ENCODE data around the gene ARHGAP40. TPM values are rescaled to one million over a fixed set of nuclear protein-coding genes. Genes with fewer than 3 reads are reported as not detected.

ARHGAP40 gene
- total and polyA plus RNA-seq, 2 of the 13 experiments (the other 11 are each of a cell fraction or from before 2014, with no cell fraction given), result 0.75 to 2.1 TPM

DNA sequence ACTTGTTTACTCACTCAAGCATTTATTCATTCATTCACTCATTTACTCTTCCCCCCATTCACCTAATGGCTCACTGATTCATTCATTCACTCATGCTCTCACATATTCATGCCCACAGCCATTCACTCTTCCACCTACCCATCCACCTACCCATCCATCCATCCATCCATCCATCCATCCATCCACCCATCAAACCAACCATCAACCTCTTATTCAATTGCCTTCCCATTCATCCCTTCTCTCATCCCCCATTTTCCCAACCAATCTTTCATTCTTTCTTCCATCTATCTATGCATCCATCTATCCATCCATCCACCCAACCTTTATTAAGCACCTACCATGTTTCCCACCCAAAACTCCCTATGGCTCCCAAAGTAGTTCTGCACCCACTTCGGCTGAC, 1.6 kb upstream of the ARHGAP40 start (continued):
- TF ChIP-seq, protein P1, sequence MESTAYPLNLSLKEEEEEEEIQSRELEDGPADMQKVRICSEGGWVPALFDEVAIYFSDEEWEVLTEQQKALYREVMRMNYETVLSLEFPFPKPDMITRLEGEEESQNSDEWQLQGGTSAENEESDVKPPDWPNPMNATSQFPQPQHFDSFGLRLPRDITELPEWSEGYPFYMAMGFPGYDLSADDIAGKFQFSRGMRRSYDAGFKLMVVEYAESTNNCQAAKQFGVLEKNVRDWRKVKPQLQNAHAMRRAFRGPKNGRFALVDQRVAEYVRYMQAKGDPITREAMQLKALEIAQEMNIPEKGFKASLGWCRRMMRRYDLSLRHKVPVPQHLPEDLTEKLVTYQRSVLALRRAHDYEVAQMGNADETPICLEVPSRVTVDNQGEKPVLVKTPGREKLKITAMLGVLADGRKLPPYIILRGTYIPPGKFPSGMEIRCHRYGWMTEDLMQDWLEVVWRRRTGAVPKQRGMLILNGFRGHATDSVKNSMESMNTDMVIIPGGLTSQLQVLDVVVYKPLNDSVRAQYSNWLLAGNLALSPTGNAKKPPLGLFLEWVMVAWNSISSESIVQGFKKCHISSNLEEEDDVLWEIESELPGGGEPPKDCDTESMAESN (CRISPR knock-in tag; conservative IDR thresholded peaks at IDR 0.05), result no peak
- TF ChIP-seq ZIK1 (CRISPR knock-in tag; IDR thresholded peaks at IDR 0.05; ENCODE audit: borderline replicate concordance, low read depth) (no peak), FOXA1 (IDR thresholded peaks at IDR 0.05) (peak; percentile 42; the same call in 1 of the 2 replicates), FOXA1 (CRISPR knock-in tag; IDR thresholded peaks at IDR 0.05) (no peak), NCOA2 (CRISPR knock-in tag; IDR thresholded peaks at IDR 0.05) (no peak), IKZF1 (IDR thresholded peaks at IDR 0.05) (peak; percentile 94), ZNF816 (CRISPR knock-in tag; IDR thresholded peaks at IDR 0.05; ENCODE audit: borderline replicate concordance) (no peak), ZNF484 (CRISPR knock-in tag; IDR thresholded peaks at IDR 0.05; ENCODE audit: borderline replicate concordance, low read depth) (no peak), TARDBP (CRISPR knock-in tag; IDR thresholded peaks at IDR 0.05) (no peak), ZNF737 (CRISPR knock-in tag; IDR thresholded peaks at IDR 0.05; ENCODE audit: borderline replicate concordance) (no peak)
- TF ChIP-seq, protein P2, sequence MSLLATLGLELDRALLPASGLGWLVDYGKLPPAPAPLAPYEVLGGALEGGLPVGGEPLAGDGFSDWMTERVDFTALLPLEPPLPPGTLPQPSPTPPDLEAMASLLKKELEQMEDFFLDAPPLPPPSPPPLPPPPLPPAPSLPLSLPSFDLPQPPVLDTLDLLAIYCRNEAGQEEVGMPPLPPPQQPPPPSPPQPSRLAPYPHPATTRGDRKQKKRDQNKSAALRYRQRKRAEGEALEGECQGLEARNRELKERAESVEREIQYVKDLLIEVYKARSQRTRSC (CRISPR knock-in tag; IDR thresholded peaks at IDR 0.05; ENCODE audit: low read depth), result no peak
- TF ChIP-seq, protein P3, sequence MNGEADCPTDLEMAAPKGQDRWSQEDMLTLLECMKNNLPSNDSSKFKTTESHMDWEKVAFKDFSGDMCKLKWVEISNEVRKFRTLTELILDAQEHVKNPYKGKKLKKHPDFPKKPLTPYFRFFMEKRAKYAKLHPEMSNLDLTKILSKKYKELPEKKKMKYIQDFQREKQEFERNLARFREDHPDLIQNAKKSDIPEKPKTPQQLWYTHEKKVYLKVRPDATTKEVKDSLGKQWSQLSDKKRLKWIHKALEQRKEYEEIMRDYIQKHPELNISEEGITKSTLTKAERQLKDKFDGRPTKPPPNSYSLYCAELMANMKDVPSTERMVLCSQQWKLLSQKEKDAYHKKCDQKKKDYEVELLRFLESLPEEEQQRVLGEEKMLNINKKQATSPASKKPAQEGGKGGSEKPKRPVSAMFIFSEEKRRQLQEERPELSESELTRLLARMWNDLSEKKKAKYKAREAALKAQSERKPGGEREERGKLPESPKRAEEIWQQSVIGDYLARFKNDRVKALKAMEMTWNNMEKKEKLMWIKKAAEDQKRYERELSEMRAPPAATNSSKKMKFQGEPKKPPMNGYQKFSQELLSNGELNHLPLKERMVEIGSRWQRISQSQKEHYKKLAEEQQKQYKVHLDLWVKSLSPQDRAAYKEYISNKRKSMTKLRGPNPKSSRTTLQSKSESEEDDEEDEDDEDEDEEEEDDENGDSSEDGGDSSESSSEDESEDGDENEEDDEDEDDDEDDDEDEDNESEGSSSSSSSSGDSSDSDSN (CRISPR knock-in tag; IDR thresholded peaks at IDR 0.05), result no peak
- TF ChIP-seq, protein P4, sequence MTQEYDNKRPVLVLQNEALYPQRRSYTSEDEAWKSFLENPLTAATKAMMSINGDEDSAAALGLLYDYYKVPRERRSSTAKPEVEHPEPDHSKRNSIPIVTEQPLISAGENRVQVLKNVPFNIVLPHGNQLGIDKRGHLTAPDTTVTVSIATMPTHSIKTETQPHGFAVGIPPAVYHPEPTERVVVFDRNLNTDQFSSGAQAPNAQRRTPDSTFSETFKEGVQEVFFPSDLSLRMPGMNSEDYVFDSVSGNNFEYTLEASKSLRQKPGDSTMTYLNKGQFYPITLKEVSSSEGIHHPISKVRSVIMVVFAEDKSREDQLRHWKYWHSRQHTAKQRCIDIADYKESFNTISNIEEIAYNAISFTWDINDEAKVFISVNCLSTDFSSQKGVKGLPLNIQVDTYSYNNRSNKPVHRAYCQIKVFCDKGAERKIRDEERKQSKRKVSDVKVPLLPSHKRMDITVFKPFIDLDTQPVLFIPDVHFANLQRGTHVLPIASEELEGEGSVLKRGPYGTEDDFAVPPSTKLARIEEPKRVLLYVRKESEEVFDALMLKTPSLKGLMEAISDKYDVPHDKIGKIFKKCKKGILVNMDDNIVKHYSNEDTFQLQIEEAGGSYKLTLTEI (CRISPR knock-in tag; conservative IDR thresholded peaks at IDR 0.05), result no peak
- TF ChIP-seq, protein P5, sequence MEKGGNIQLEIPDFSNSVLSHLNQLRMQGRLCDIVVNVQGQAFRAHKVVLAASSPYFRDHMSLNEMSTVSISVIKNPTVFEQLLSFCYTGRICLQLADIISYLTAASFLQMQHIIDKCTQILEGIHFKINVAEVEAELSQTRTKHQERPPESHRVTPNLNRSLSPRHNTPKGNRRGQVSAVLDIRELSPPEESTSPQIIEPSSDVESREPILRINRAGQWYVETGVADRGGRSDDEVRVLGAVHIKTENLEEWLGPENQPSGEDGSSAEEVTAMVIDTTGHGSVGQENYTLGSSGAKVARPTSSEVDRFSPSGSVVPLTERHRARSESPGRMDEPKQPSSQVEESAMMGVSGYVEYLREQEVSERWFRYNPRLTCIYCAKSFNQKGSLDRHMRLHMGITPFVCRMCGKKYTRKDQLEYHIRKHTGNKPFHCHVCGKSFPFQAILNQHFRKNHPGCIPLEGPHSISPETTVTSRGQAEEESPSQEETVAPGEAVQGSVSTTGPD (CRISPR knock-in tag; IDR thresholded peaks at IDR 0.05), result no peak
